Transverse colon (tissue), 3 donors: ENCODE data around the gene MCC.

Experiments used
- CTCF ChIP-seq, 5 experiments: fragments of 200-600 bp in 3 of 5; fragments of 450-650 bp in 2 of 5; sonication (generic) in 3 of 5; IDR thresholded peaks; 1 replicate in 2 of 5; 2 replicates in 3 of 5; pipeline ENCODE4 v1.5.1; 2016 to 2017; ENCODE audit warnings: antibody characterized with exemption in 5 of 5, inconsistent platforms in 3 of 5, mild to moderate bottlenecking in 2 of 5, moderate library complexity in 1 of 5
- EP300 ChIP-seq: sonication (generic); formaldehyde crosslinking; IDR thresholded peaks from one replicate; pipeline ENCODE4 v1.6.1; 2017; ENCODE audit warnings: antibody characterized with exemption, low read depth
- POLR2A ChIP-seq: fragments of 450-650 bp; IDR thresholded peaks from one replicate; pipeline ENCODE4 v1.6.1; 2016; ENCODE audit warnings: antibody characterized with exemption, mild to moderate bottlenecking, moderate library complexity

- TF ChIP-seq CTCF (IDR thresholded peaks at IDR 0.05): no peak
- no peak for TF ChIP-seq EP300
- no peak for TF ChIP-seq POLR2A
These were observed 129.6 kb downstream of the MCC start for GRCh38 chr5:113358696-113359095.
